ENCODE data around the gene CACNA1D. TPM values are rescaled to one million over a fixed set of nuclear protein-coding genes. Genes with fewer than 3 reads are reported as not detected.
"Not testable (repeated sequence)": the region's sequence is repeated elsewhere in the genome, so short reads cannot be mapped to it uniquely, and the experiment has no call there.

Gene CACNA1D
- total RNA-seq, 1 donor from 2014 or later = 6.3 TPM

DNA sequence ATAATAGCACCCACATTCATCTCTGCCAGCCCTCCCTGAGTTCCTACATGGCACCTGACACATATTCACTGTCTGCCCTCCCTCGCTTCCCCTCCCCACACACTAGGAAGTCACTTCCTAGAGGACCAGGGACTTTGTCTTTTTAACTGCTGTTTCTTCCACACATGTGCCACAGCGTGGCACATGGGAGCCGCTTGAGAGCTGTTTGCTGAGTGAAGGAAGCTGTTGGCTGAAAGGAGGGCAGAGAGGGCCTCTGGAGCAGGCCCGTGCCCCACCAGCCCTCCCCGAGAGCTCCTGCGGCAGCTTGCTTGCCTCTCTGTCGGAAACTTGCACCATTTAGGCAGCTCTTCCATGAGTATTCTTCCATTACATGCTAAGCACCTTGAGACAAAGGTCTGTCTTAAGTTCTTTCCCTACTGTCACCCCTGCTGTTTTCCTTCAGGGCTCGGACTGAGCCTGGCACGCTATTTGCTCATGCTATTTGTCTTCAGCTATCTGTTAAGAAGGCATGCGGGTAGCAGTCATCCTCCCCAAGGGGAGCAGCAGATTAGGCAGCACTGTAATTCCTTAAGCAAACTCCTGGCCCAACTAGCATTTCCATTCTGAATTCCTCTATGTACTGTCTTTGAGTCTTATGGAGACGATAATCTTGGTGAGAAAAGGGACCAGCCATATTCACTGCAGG is 72.2 kb downstream of the CACNA1D start:
- Mint-ChIP-seq H3K4me3 (ENCODE audit: low read depth) (no peak overlapping the region), H3K9me3 (ENCODE audit: low read depth) (no peaks in the 10 kb centered on the region), H3K4me1 (ENCODE audit: low read depth) (peaks cover 7% of the 10 kb centered on the region), H3K36me3 (ENCODE audit: insufficient read depth) (no peaks in the 10 kb centered on the region), H3K27me3 (peaks cover 37% of the 10 kb centered on the region), H3K27ac (peak overlapping the region; percentile 31)
- TF ChIP-seq, protein P1, sequence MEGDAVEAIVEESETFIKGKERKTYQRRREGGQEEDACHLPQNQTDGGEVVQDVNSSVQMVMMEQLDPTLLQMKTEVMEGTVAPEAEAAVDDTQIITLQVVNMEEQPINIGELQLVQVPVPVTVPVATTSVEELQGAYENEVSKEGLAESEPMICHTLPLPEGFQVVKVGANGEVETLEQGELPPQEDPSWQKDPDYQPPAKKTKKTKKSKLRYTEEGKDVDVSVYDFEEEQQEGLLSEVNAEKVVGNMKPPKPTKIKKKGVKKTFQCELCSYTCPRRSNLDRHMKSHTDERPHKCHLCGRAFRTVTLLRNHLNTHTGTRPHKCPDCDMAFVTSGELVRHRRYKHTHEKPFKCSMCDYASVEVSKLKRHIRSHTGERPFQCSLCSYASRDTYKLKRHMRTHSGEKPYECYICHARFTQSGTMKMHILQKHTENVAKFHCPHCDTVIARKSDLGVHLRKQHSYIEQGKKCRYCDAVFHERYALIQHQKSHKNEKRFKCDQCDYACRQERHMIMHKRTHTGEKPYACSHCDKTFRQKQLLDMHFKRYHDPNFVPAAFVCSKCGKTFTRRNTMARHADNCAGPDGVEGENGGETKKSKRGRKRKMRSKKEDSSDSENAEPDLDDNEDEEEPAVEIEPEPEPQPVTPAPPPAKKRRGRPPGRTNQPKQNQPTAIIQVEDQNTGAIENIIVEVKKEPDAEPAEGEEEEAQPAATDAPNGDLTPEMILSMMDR (IDR thresholded peaks at IDR 0.05; ENCODE audit: unreplicated experiment) = no peak
- no peak for DNase-seq (ENCODE audit: low spot score, unreplicated experiment)

DNA sequence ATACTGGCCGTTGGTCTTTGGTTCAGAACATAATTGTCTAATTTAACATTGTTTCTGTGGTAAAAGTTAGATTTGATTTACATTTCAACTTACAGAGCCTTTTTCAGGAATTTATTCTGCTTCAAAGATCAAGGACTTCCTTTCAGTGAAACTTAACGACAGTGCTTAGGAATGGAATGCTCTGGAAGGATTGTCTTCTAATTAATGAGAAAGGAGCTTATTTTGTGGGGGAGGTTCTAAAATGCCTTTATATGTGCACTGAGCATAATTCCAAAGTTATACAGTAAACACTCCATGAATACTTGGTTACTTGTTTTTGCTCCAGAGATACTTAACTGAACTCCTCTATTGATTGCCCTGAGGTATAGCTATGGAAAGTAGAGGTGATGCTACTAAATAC is 75.7 kb downstream of the CACNA1D start:
- no peak for DNase-seq (ENCODE audit: low spot score, unreplicated experiment)
- H3K4me1 Mint-ChIP-seq (ENCODE audit: low read depth) = peaks cover 7% of the 10 kb centered on the region
- no peaks in the 10 kb centered on the region for H3K36me3 Mint-ChIP-seq (ENCODE audit: insufficient read depth)
- no peak overlapping the region for H3K4me3 Mint-ChIP-seq (ENCODE audit: low read depth)
- H3K27ac Mint-ChIP-seq = no peak overlapping the region
- TF ChIP-seq, protein P1 (IDR thresholded peaks at IDR 0.05; ENCODE audit: unreplicated experiment) = no peak
- no peaks in the 10 kb centered on the region for H3K9me3 Mint-ChIP-seq (ENCODE audit: low read depth)
- peaks cover 37% of the 10 kb centered on the region for H3K27me3 Mint-ChIP-seq

DNA sequence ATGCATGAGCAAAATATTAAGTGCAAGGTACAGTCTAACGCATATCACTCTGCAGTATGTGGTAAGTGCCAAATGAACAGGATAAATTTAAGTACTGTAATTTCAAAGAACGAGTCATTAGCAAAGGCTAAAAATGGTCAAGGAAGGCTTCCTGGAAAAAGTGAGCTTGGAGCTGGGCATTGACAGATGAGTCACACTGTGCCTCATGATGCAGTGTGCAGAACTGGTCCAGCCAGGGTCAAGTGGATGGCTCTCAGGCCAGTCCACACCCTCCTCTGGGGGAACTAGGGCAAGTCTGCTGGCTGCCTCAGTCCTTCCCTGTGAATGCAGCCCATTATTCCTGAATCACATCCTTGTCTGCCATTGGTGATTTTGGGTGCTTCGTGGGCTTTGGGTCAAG is 76.3 kb downstream of the CACNA1D start:
- no peak for DNase-seq (ENCODE audit: low spot score, unreplicated experiment)
- peaks cover 7% of the 10 kb centered on the region for H3K4me1 Mint-ChIP-seq (ENCODE audit: low read depth)
- H3K27me3 Mint-ChIP-seq = peaks cover 33% of the 10 kb centered on the region
- H3K36me3 Mint-ChIP-seq (ENCODE audit: insufficient read depth) = no peaks in the 10 kb centered on the region
- TF ChIP-seq, protein P1 (IDR thresholded peaks at IDR 0.05; ENCODE audit: unreplicated experiment) = no peak
- no peak overlapping the region for H3K27ac Mint-ChIP-seq
- H3K4me3 Mint-ChIP-seq (ENCODE audit: low read depth) = no peak overlapping the region
- no peaks in the 10 kb centered on the region for H3K9me3 Mint-ChIP-seq (ENCODE audit: low read depth)

DNA sequence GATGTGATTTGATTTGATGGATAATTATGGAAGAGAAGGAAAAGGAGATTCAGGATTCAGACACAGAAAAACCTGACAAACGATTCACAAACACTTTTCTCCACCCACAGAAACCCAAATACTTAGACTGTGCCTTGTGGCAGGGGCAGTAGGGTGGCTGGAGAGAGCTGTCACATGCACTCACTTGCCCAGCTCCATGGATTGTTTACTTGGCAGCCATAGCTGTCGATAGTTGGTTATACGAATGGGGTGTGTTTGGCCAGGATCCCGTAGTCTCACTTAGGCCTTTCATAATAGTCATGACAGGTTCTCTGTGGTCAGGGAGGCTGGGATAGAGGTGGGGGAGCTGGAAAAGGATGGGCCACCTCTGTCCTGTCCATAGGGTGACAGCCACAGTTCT is 76.9 kb downstream of the CACNA1D start:
- no peak for DNase-seq (ENCODE audit: low spot score, unreplicated experiment)
- TF ChIP-seq, protein P1 (IDR thresholded peaks at IDR 0.05; ENCODE audit: unreplicated experiment) = no peak
- Mint-ChIP-seq H3K4me3 (ENCODE audit: low read depth) (no peak overlapping the region), H3K27me3 (peaks cover 27% of the 10 kb centered on the region), H3K27ac (no peak overlapping the region), H3K36me3 (ENCODE audit: insufficient read depth) (no peaks in the 10 kb centered on the region), H3K9me3 (ENCODE audit: low read depth) (no peaks in the 10 kb centered on the region), H3K4me1 (ENCODE audit: low read depth) (peaks cover 7% of the 10 kb centered on the region)

DNA sequence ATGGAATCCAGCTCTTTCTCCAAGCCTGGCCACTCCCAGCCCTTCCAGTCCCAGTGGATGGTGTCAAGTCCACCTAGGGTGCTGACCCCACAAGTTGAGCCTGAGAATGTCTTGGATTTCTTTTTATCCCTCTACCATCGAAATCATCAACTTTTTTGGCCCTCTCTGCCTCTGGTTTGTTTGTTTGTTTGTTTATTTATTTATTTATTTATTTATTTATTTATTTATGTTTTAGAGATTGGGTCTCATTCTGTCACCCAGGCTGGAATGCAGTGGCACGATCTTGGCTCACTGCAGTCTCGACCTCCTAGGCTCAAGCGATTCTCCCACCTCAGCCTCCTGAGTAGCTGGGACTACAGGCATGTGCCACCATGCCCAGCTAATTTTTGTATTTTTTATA is 77.8 kb downstream of the CACNA1D start:
- not testable (repeated sequence) for DNase-seq (ENCODE audit: low spot score, unreplicated experiment); H3K9me3 Mint-ChIP-seq (ENCODE audit: low read depth); H3K27ac Mint-ChIP-seq; H3K36me3 Mint-ChIP-seq (ENCODE audit: insufficient read depth); H3K4me3 Mint-ChIP-seq (ENCODE audit: low read depth); H3K4me1 Mint-ChIP-seq (ENCODE audit: low read depth)
- peaks cover 18% of the 10 kb centered on the region for H3K27me3 Mint-ChIP-seq

DNA sequence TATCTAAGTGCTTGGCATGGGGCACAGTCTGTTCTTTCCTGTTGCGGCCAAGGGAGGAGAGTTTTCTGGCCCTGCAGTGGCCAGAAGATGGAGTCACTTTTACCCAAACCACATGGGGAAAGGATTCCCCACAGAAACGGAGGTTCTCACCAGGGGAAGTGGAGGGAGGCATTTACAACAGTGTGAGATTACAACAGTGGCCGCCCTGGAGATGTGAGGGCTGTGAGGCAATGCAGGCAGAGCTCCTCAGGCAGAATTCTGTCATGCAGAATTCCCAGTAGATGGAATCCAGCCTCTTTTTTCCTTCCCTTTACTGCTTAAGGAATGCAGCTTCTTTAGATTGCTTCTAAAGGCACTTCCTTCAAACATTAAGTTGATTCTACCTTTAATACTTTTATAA is 83.1 kb downstream of the CACNA1D start:
- no peaks in the 10 kb centered on the region for H3K9me3 Mint-ChIP-seq (ENCODE audit: low read depth)
- H3K4me3 Mint-ChIP-seq (ENCODE audit: low read depth) = no peak overlapping the region
- DNase-seq (ENCODE audit: low spot score, unreplicated experiment) = no peak

More for the DNA sequence above, 83.1 kb downstream of the CACNA1D start:
- TF ChIP-seq, protein P1 (IDR thresholded peaks at IDR 0.05; ENCODE audit: unreplicated experiment) = no peak
- no peaks in the 10 kb centered on the region for H3K36me3 Mint-ChIP-seq (ENCODE audit: insufficient read depth)
- H3K27me3 Mint-ChIP-seq = peaks cover 2% of the 10 kb centered on the region
- no peak overlapping the region for H3K27ac Mint-ChIP-seq
- H3K4me1 Mint-ChIP-seq (ENCODE audit: low read depth) = no peaks in the 10 kb centered on the region

Measured in progenitor cell of endocrine pancreas (in vitro differentiated cells).